C1 segment of cervical spinal cord (tissue), 14 donors: ENCODE results near the gene GUF1.
A peak's percentile ranks its signal among the peaks of the same experiment; 100 is the strongest.
"Not testable (repeated sequence)": the region's sequence is repeated elsewhere in the genome, so short reads cannot be mapped to it uniquely, and the experiment has no call there.

Experiments used
- DNase-seq, 14 donors: peaks; one replicate each; lab custom pipeline; 2025; lab: John Stamatoyannopoulos, UW

GUF1 gene

GRCh38 chr4:44704673-44705072 lies 26.5 kb downstream of the GUF1 start:
- DNase-seq: no peak

- DNase-seq: no peak
Observed at GRCh38 chr4:44713125-44713524, 34.9 kb downstream of the GUF1 start.

GRCh38 chr4:44716597-44716996 lies 38.4 kb downstream of the GUF1 start:
- no peak for DNase-seq

- no peak for DNase-seq
Observed at GRCh38 chr4:44720371-44720770, 42.2 kb downstream of the GUF1 start.

- no peak for DNase-seq
Observed at GRCh38 chr4:44722001-44722400, 43.8 kb downstream of the GUF1 start.

GRCh38 chr4:44725166-44725565 lies 46.9 kb downstream of the GUF1 start:
- DNase-seq: no peak

GRCh38 chr4:44725726-44726037 lies 47.5 kb downstream of the GUF1 start:
- DNase-seq: peak in 1 of 14 donors; percentile 75

- peak; percentile 40 to 90 (median 86) for DNase-seq
Observed at GRCh38 chr4:44726038-44726871, 48.0 kb downstream of the GUF1 start, which contains the start of gene GNPDA2. Gene GNPDA2, minus strand, starts transcription at chr4:44726556. Its CDS starts 4,349 bp downstream, at chr4:44722207.

GRCh38 chr4:44727471-44727870 lies 49.3 kb downstream of the GUF1 start:
- DNase-seq: no peak

GRCh38 chr4:44728694-44729093 lies 50.5 kb downstream of the GUF1 start:
- not testable (repeated sequence) for DNase-seq

GRCh38 chr4:44736900-44737299 lies 58.7 kb downstream of the GUF1 start:
- DNase-seq: no peak

GRCh38 chr4:44738615-44739014 lies 60.4 kb downstream of the GUF1 start:
- no peak for DNase-seq

- no peak for DNase-seq
Observed at GRCh38 chr4:44740201-44740600, 62.0 kb downstream of the GUF1 start.
